Epithelial cell of umbilical artery (primary cell): ENCODE results near the gene LYPLA2. TPM values are rescaled to one million over a fixed set of nuclear protein-coding genes. Genes with fewer than 3 reads are reported as not detected.

Experiments
- total RNA-seq: library from RNA; depleted of rRNA; stranded (reverse); fragments of >200 nt; gene quantifications from 2 replicates; pipeline ENCODE4 v1.2.3, GENCODE V29; 2014

The LYPLA2 gene
- 87.2 and 123 TPM in 2 replicates for total RNA-seq

GRCh38 chr1:23790696-23791515, at the start of gene LYPLA2:
LYPLA2 (plus strand) TSS chr1:23791145; CDS start chr1:23792683, 1,538 bp downstream.

GRCh38 chr1:23743287-23744152, 47.4 kb upstream of the LYPLA2 start, which contains the start of gene ELOA:
ELOA (plus strand) TSS chr1:23743471; CDS start chr1:23743504, 33 bp downstream.

GRCh38 chr1:23777979-23778814, 12.7 kb upstream of the LYPLA2 start, which contains the start of gene PITHD1:
PITHD1 (plus strand) TSS chr1:23778418; CDS start chr1:23778516, 98 bp downstream.

GRCh38 chr1:23800400-23801337, 9.7 kb downstream of the LYPLA2 start, which contains the start of gene GALE:
GALE (minus strand) TSS chr1:23800754; CDS start chr1:23799007, 1,747 bp downstream.

GRCh38 chr1:23825076-23825761, 34.3 kb downstream of the LYPLA2 start, which contains the start of gene HMGCL:
HMGCL (minus strand) TSS chr1:23825429; CDS start chr1:23825415, 14 bp downstream.

Other genes starting within 250 kb of the LYPLA2 start
- 115 and 223 TPM in 2 replicates for gene ID3, start 231.6 kb upstream of the LYPLA2 start, total RNA-seq
- gene RPL11, start 99.3 kb upstream of the LYPLA2 start, total RNA-seq, result 897 and 1,608 TPM in 2 replicates
- gene ELOA, start 47.7 kb upstream of the LYPLA2 start, total RNA-seq, result 17.6 and 19.2 TPM in 2 replicates
- gene PITHD1, start 12.7 kb upstream of the LYPLA2 start, total RNA-seq, result 37.7 and 44.2 TPM in 2 replicates
- gene GALE, start 9.6 kb downstream of the LYPLA2 start, total RNA-seq, result 64.3 and 77.4 TPM in 2 replicates
- gene HMGCL, start 34.3 kb downstream of the LYPLA2 start, total RNA-seq, result 38.7 and 43.9 TPM in 2 replicates
- gene FUCA1, start 77.1 kb downstream of the LYPLA2 start, total RNA-seq, result 6.5 and 7.9 TPM in 2 replicates
- not detected in 2 replicates for gene CNR2, start 122.2 kb downstream of the LYPLA2 start, total RNA-seq
- 113 and 177 TPM in 2 replicates for gene PNRC2, start 168.7 kb downstream of the LYPLA2 start, total RNA-seq
- gene SRSF10, start 189.2 kb downstream of the LYPLA2 start, total RNA-seq, result 90.9 and 140 TPM in 2 replicates